ENCODE measurements around the gene MUSK. TPM values are rescaled to one million over a fixed set of nuclear protein-coding genes. Genes with fewer than 3 reads are reported as not detected.

Gene MUSK
- total and polyA plus RNA-seq, 2 donors (not counting 3 experiments of a cell fraction or from before 2014, with no cell fraction given), result 0.08 TPM; not detected in 1

DNA sequence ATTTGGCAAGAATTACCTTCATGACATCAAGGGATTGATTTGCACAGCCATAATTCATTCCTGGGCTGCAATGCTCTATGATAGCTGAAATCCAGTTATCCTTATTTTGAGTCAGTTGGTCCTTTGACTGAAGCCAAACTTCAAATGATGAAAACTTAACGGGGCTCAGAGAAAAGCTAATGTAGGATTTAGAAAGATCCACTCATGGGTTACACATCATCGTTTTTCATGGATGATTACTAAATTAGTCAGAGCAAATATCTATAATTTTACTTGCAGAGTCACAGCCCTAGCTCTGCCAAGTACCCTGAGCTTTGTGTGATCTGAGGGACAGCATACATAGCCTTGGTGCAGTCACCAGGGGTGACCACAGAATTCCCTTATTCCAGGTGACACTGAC is 27.3 kb upstream of the MUSK start:
- no peak for DNase-seq (ENCODE audit: low read depth, low spot score)
- no peaks in the 10 kb centered on the region for H3K9me1 ChIP-seq (replicated peaks; ENCODE audit: control insufficient read depth, extremely low read depth, insufficient read depth, low read length)
- no TSS peak for BruUV-seq (replicated peaks)
- TF ChIP-seq, protein P1, sequence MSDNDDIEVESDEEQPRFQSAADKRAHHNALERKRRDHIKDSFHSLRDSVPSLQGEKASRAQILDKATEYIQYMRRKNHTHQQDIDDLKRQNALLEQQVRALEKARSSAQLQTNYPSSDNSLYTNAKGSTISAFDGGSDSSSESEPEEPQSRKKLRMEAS (IDR thresholded peaks at IDR 0.05; ENCODE audit: insufficient read depth, insufficient read length), result no peak
- TF ChIP-seq GATA2 (IDR thresholded peaks at IDR 0.05; ENCODE audit: insufficient read depth, insufficient read length, low read depth, low read length) (no peak), POLR2AphosphoS5 (IDR thresholded peaks at IDR 0.05; ENCODE audit: insufficient read depth, low read depth, low read length) (no peak), FOS (IDR thresholded peaks at IDR 0.05; ENCODE audit: borderline replicate concordance, insufficient read depth, low read length) (no peak), MYC (IDR thresholded peaks at IDR 0.05; ENCODE audit: low read depth, low read length) (no peak), POLR2A (IDR thresholded peaks at IDR 0.05; ENCODE audit: low read depth, low read length) (no peak), EZH2 (IDR thresholded peaks at IDR 0.05; ENCODE audit: borderline replicate concordance, low read depth, low read length, severe bottlenecking) (no peak), JUN (IDR thresholded peaks at IDR 0.05; ENCODE audit: borderline replicate concordance, insufficient read depth, insufficient read length, low read depth) (no peak)
- TF ChIP-seq, protein P2, sequence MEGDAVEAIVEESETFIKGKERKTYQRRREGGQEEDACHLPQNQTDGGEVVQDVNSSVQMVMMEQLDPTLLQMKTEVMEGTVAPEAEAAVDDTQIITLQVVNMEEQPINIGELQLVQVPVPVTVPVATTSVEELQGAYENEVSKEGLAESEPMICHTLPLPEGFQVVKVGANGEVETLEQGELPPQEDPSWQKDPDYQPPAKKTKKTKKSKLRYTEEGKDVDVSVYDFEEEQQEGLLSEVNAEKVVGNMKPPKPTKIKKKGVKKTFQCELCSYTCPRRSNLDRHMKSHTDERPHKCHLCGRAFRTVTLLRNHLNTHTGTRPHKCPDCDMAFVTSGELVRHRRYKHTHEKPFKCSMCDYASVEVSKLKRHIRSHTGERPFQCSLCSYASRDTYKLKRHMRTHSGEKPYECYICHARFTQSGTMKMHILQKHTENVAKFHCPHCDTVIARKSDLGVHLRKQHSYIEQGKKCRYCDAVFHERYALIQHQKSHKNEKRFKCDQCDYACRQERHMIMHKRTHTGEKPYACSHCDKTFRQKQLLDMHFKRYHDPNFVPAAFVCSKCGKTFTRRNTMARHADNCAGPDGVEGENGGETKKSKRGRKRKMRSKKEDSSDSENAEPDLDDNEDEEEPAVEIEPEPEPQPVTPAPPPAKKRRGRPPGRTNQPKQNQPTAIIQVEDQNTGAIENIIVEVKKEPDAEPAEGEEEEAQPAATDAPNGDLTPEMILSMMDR (IDR thresholded peaks at IDR 0.05; ENCODE audit: extremely low read depth in 1 of 2, insufficient read depth in 1 of 2, low read depth in 1 of 2, low read length in 2 of 2), result no peak
- no peak for FAIRE-seq
- no peak overlapping the region for H3K4me3 ChIP-seq (replicated peaks in 1 of 3; ENCODE audit: insufficient read depth in 1 of 3, low read depth in 1 of 3, low read length in 3 of 3)
- POLR2A ChIA-PET, result no interaction called here
- dilution Hi-C loops (cut with MboI; ENCODE audit: extremely low pct_ligation_motif_present, low sequenced_read_pairs) (no loop called here), intact Hi-C loops (cut with micrococcal nuclease) (no loop called here)
- H3K27ac ChIP-seq (ENCODE audit: insufficient read depth, low read depth, low read length), result no peak overlapping the region
- no peaks in the 10 kb centered on the region for H3K36me3 ChIP-seq (ENCODE audit: control insufficient read depth in 2 of 2, extremely low read depth in 1 of 2, insufficient read depth in 2 of 2, low read length in 2 of 2)
- no peaks in the 10 kb centered on the region for H4K20me1 ChIP-seq (replicated peaks; ENCODE audit: control insufficient read depth, extremely low read depth, insufficient read depth, low read length)
- no peaks in the 10 kb centered on the region for H3K27me3 ChIP-seq (ENCODE audit: control insufficient read depth in 2 of 2, insufficient read depth in 2 of 2, low read length in 2 of 2)
- no peaks in the 10 kb centered on the region for H3K79me2 ChIP-seq (ENCODE audit: control insufficient read depth, insufficient read depth, low read length)
- H3K4me2 ChIP-seq (ENCODE audit: insufficient read depth, low read length), result no peak overlapping the region
- no peak overlapping the region for H3K9ac ChIP-seq (replicated peaks; ENCODE audit: extremely low read depth, insufficient read depth, low read length)
- CTCF ChIA-PET, result interaction anchor here (1.0 to 1.4 kb wide), 2 partner anchors 17 to 657 kb away, joined by 3 to 6 read pairs; no protein-coding TSS in a partner anchor
- no peak overlapping the region for H2AFZ ChIP-seq (ENCODE audit: low read depth, low read length)
- no peaks in the 10 kb centered on the region for H3K9me3 ChIP-seq (replicated peaks; ENCODE audit: control insufficient read depth, insufficient read depth, low read length)
- H3K4me1 ChIP-seq (ENCODE audit: control insufficient read depth, extremely low read depth, insufficient read depth, low read length), result no peaks in the 10 kb centered on the region

Data from endothelial cell of umbilical vein (primary cell).